DOHH2 (cell line): ENCODE measurements around the gene ADAM11.

Experiments
- EZH2phosphoT487 ChIP-seq: fragments of 200-600 bp; sonication (generic); IDR thresholded peaks from 2 replicates; pipeline ENCODE4 v1.6.1; 2017; ENCODE audit warnings: borderline replicate concordance, mild to moderate bottlenecking, antibody characterized with exemption, low read length, moderate library complexity, mixed read lengths
- TF ChIP-seq, protein P1 (sequence below): fragments of 200-600 bp; sonication (generic); IDR thresholded peaks from one replicate; pipeline ENCODE4 v1.5.1; 2014; ENCODE audit warnings: antibody characterized with exemption, mild to moderate bottlenecking, low read depth, low read length; ENCODE audit not compliant: poor library complexity, severe bottlenecking

- TF ChIP-seq, protein P1, sequence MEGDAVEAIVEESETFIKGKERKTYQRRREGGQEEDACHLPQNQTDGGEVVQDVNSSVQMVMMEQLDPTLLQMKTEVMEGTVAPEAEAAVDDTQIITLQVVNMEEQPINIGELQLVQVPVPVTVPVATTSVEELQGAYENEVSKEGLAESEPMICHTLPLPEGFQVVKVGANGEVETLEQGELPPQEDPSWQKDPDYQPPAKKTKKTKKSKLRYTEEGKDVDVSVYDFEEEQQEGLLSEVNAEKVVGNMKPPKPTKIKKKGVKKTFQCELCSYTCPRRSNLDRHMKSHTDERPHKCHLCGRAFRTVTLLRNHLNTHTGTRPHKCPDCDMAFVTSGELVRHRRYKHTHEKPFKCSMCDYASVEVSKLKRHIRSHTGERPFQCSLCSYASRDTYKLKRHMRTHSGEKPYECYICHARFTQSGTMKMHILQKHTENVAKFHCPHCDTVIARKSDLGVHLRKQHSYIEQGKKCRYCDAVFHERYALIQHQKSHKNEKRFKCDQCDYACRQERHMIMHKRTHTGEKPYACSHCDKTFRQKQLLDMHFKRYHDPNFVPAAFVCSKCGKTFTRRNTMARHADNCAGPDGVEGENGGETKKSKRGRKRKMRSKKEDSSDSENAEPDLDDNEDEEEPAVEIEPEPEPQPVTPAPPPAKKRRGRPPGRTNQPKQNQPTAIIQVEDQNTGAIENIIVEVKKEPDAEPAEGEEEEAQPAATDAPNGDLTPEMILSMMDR = no peak
- TF ChIP-seq EZH2phosphoT487 = no peak
Observed at GRCh38 chr17:44785921-44786320, 27.1 kb downstream of the ADAM11 start.
